Adipocyte (in vitro differentiated cells): ENCODE measurements around the gene ATXN7L2.
"Not testable (repeated sequence)": the region's sequence is repeated elsewhere in the genome, so short reads cannot be mapped to it uniquely, and the experiment has no call there.

Source experiments
- DNase-seq: peaks from one replicate; pipeline ENCODE4 v3.0.0-alpha.2; 2015; ENCODE audit warnings: low read depth
- H3K27me3 ChIP-seq: replicated peaks from 2 replicates; pipeline ENCODE4 v1.7.0; 2013; ENCODE audit warnings: mild to moderate bottlenecking, low read length, moderate library complexity; ENCODE audit not compliant: control insufficient read depth, insufficient read depth
- H3K36me3 ChIP-seq: 2 replicates; pipeline ENCODE4 v1.7.0; 2013; ENCODE audit warnings: low read length, mild to moderate bottlenecking, moderate library complexity; ENCODE audit not compliant: control insufficient read depth, insufficient read depth, severe bottlenecking
- H3K4me1 ChIP-seq: 2 replicates; pipeline ENCODE4 v1.7.0; 2013; ENCODE audit warnings: mild to moderate bottlenecking, low read length, moderate library complexity; ENCODE audit not compliant: control insufficient read depth, insufficient read depth
- H3K4me3 ChIP-seq: 2 replicates; pipeline ENCODE4 v1.7.0; 2013; ENCODE audit warnings: mild to moderate bottlenecking, low read length, moderate library complexity
- H3K9ac ChIP-seq: 2 replicates; pipeline ENCODE4 v1.7.0; 2013; ENCODE audit warnings: mild to moderate bottlenecking, low read length, moderate library complexity
- H3K9me3 ChIP-seq: 2 replicates; pipeline ENCODE4 v1.7.0; 2013; ENCODE audit warnings: mild to moderate bottlenecking, low read length, moderate library complexity; ENCODE audit not compliant: control insufficient read depth

ATXN7L2 gene

GRCh38 chr1:109483672-109484518 lies at the start of gene ATXN7L2:
Gene ATXN7L2, plus strand, starts transcription at chr1:109483905. Its CDS starts 49 bp downstream, at chr1:109483954.
- Histone ChIP-seq H3K4me1 (peaks cover 15% of the 10 kb centered on the region), H3K4me3 (peak within 1 kb of the TSS; percentile 85), H3K27me3 (no peaks in the 10 kb centered on the region), H3K36me3 (peaks cover 55% of the 10 kb centered on the region), H3K9me3 (no peaks in the 10 kb centered on the region), H3K9ac (peak within 1 kb of the TSS; percentile 87)
- peak; percentile 97 for DNase-seq

- H3K27me3 ChIP-seq: no peaks in the 10 kb centered on the region
- H3K4me3 ChIP-seq: no peak overlapping the region
- H3K9ac ChIP-seq: no peak overlapping the region
- peaks cover 55% of the 10 kb centered on the region for H3K4me1 ChIP-seq
- H3K36me3 ChIP-seq: no peaks in the 10 kb centered on the region
- no peaks in the 10 kb centered on the region for H3K9me3 ChIP-seq
- DNase-seq: no peak
Measured at GRCh38 chr1:109434484-109434883, 49.2 kb upstream of the ATXN7L2 start.

GRCh38 chr1:109438798-109439297 lies 44.9 kb upstream of the ATXN7L2 start:
- Histone ChIP-seq H3K9me3 (no peaks in the 10 kb centered on the region), H3K9ac (peak overlapping the region; percentile 76), H3K27me3 (no peaks in the 10 kb centered on the region), H3K4me3 (peak overlapping the region; percentile 61), H3K36me3 (no peaks in the 10 kb centered on the region), H3K4me1 (peaks cover 61% of the 10 kb centered on the region)
- DNase-seq: peak; percentile 77

GRCh38 chr1:109441069-109441468 lies 42.6 kb upstream of the ATXN7L2 start:
- peak; percentile 74 for DNase-seq
- Histone ChIP-seq H3K4me3 (no peak overlapping the region), H3K9ac (peak overlapping the region; percentile 76), H3K27me3 (no peaks in the 10 kb centered on the region), H3K36me3 (no peaks in the 10 kb centered on the region), H3K9me3 (no peaks in the 10 kb centered on the region), H3K4me1 (peaks cover 64% of the 10 kb centered on the region)

- H3K27me3 ChIP-seq: no peaks in the 10 kb centered on the region
- no peaks in the 10 kb centered on the region for H3K9me3 ChIP-seq
- peak overlapping the region; percentile 35 for H3K4me3 ChIP-seq
- no peaks in the 10 kb centered on the region for H3K36me3 ChIP-seq
- DNase-seq: no peak
- H3K9ac ChIP-seq: peak overlapping the region; percentile 8
- H3K4me1 ChIP-seq: peaks cover 58% of the 10 kb centered on the region
Measured at GRCh38 chr1:109443476-109443875, 40.2 kb upstream of the ATXN7L2 start.

- no peaks in the 10 kb centered on the region for H3K36me3 ChIP-seq
Measured at GRCh38 chr1:109444346-109444745, 39.4 kb upstream of the ATXN7L2 start.

GRCh38 chr1:109445949-109446695 lies 37.6 kb upstream of the ATXN7L2 start:
- H3K36me3 ChIP-seq, H3K4me3 ChIP-seq, H3K27me3 ChIP-seq, H3K9me3 ChIP-seq: not testable (repeated sequence)
- H3K4me1 ChIP-seq: peaks cover 35% of the 10 kb centered on the region
- DNase-seq: peak; percentile 22
- peak overlapping the region; percentile 58 for H3K9ac ChIP-seq

More at GRCh38 chr1:109444346-109444745, 39.4 kb upstream of the ATXN7L2 start:
- Histone ChIP-seq H3K9ac (peak overlapping the region; percentile 8), H3K4me1 (peaks cover 51% of the 10 kb centered on the region), H3K9me3 (no peaks in the 10 kb centered on the region), H3K4me3 (peak overlapping the region; percentile 36), H3K27me3 (no peaks in the 10 kb centered on the region)
- no peak for DNase-seq

GRCh38 chr1:109447524-109447923 lies 36.2 kb upstream of the ATXN7L2 start:
- Histone ChIP-seq H3K9me3 (no peaks in the 10 kb centered on the region), H3K4me1 (peaks cover 21% of the 10 kb centered on the region), H3K4me3 (no peak overlapping the region), H3K27me3 (no peaks in the 10 kb centered on the region), H3K36me3 (no peaks in the 10 kb centered on the region), H3K9ac (no peak overlapping the region)
- no peak for DNase-seq

GRCh38 chr1:109454497-109455133 lies 29.1 kb upstream of the ATXN7L2 start:
- H3K36me3 ChIP-seq: no peaks in the 10 kb centered on the region
- no peaks in the 10 kb centered on the region for H3K27me3 ChIP-seq
- no peak overlapping the region for H3K9ac ChIP-seq
- peaks cover 15% of the 10 kb centered on the region for H3K9me3 ChIP-seq
- H3K4me3 ChIP-seq: no peak overlapping the region
- DNase-seq: no peak
- H3K4me1 ChIP-seq: no peaks in the 10 kb centered on the region

GRCh38 chr1:109457819-109458218 lies 25.9 kb upstream of the ATXN7L2 start:
- no peak overlapping the region for H3K4me3 ChIP-seq
- H3K9ac ChIP-seq: no peak overlapping the region
- no peaks in the 10 kb centered on the region for H3K27me3 ChIP-seq
- no peaks in the 10 kb centered on the region for H3K4me1 ChIP-seq
- peaks cover 15% of the 10 kb centered on the region for H3K9me3 ChIP-seq
- H3K36me3 ChIP-seq: no peaks in the 10 kb centered on the region
- no peak for DNase-seq

- DNase-seq: no peak
- peaks cover 6% of the 10 kb centered on the region for H3K36me3 ChIP-seq
- no peaks in the 10 kb centered on the region for H3K27me3 ChIP-seq
- H3K9ac ChIP-seq: peak overlapping the region; percentile 98
- H3K9me3 ChIP-seq: no peaks in the 10 kb centered on the region
- peak overlapping the region; percentile 93 for H3K4me3 ChIP-seq
- H3K4me1 ChIP-seq: peaks cover 12% of the 10 kb centered on the region
Measured at GRCh38 chr1:109466125-109466451, 17.6 kb upstream of the ATXN7L2 start.
